SU-DHL-6 (cell line): ENCODE data around the gene HOXB3.

ENCODE experiments used
- H2AFZ ChIP-seq: fragments of 200-600 bp; sonication (generic); 2 replicates; pipeline ENCODE4 v1.6.1; 2014; ENCODE audit warnings: low read depth, mild to moderate bottlenecking, moderate library complexity, mixed read lengths, antibody characterized with exemption, low read length; ENCODE audit not compliant: severe bottlenecking
- H3F3A ChIP-seq: fragments of 200-600 bp; shearing (Covaris generic); 2 replicates; pipeline ENCODE4 v1.6.0; 2016; ENCODE audit warnings: antibody characterized with exemption, mild to moderate bottlenecking; ENCODE audit not compliant: insufficient read depth
- H3K27ac ChIP-seq: fragments of 200-600 bp; sonication (generic); 2 replicates; pipeline ENCODE4 v1.5.1; 2016; ENCODE audit warnings: low read depth, mild to moderate bottlenecking, low read length, moderate library complexity, mixed read lengths
- H3K27me3 ChIP-seq: fragments of 200-600 bp; sonication (generic), shearing (Covaris generic); 2 replicates; pipeline ENCODE4 v1.6.0; 2014; ENCODE audit warnings: mild to moderate bottlenecking, low read length
- H3K36me3 ChIP-seq: fragments of 200-600 bp; sonication (generic); 2 replicates; pipeline ENCODE4 v1.6.1; 2014; ENCODE audit warnings: mild to moderate bottlenecking, low read length, mixed read lengths
- H3K4me2 ChIP-seq: fragments of 300-600, 200-600 bp; shearing (Covaris generic), sonication (generic); 2 replicates; pipeline ENCODE4 v1.6.0; 2014; ENCODE audit warnings: low read length, low read depth, mild to moderate bottlenecking; ENCODE audit not compliant: poor library complexity, severe bottlenecking
- H3K4me3 ChIP-seq: fragments of 200-600 bp; sonication (generic); 2 replicates; pipeline ENCODE4 v1.5.1; 2014; ENCODE audit warnings: antibody characterized with exemption, low read length, mild to moderate bottlenecking, mixed read lengths; ENCODE audit not compliant: insufficient read depth, poor library complexity, severe bottlenecking
- H3K79me2 ChIP-seq: fragments of 200-600 bp; sonication (generic); 2 replicates; pipeline ENCODE4 v1.6.1; 2014; ENCODE audit warnings: mild to moderate bottlenecking, low read length, moderate library complexity; ENCODE audit not compliant: insufficient read depth
- H3K9ac ChIP-seq: fragments of 200-600 bp; sonication (generic); 2 replicates; pipeline ENCODE4 v1.7.0; 2014; ENCODE audit warnings: mild to moderate bottlenecking, low read length
- H3K9me2 ChIP-seq: fragments of 200-600 bp; sonication (generic); replicated peaks from 2 replicates; pipeline ENCODE4 v1.6.1; 2014; ENCODE audit warnings: low read length; ENCODE audit not compliant: insufficient read depth
- H3K9me3 ChIP-seq: fragments of 200-600 bp; sonication (generic); 2 replicates; pipeline ENCODE4 v1.6.1; 2014; ENCODE audit warnings: low read length, mixed read lengths; ENCODE audit not compliant: insufficient read depth
- H4K20me1 ChIP-seq: fragments of 200-600 bp; sonication (generic); 2 replicates; pipeline ENCODE4 v1.6.1; 2014; ENCODE audit warnings: low read depth, mild to moderate bottlenecking, antibody characterized with exemption, low read length, moderate library complexity, mixed read lengths
- EZH2phosphoT487 ChIP-seq: fragments of 200-600 bp; sonication (generic), shearing (Covaris generic); conservative IDR thresholded peaks from 2 replicates; pipeline ENCODE4 v1.6.1; 2018; ENCODE audit warnings: mild to moderate bottlenecking, antibody characterized with exemption, low read length, moderate library complexity, mixed read lengths
- TF ChIP-seq, protein P1 (sequence below): fragments of 200-600 bp; sonication (generic); IDR thresholded peaks from one replicate; pipeline ENCODE4 v1.5.1; 2017; ENCODE audit warnings: antibody characterized with exemption, mild to moderate bottlenecking, low read length, moderate library complexity; ENCODE audit not compliant: insufficient read depth, poor library complexity, severe bottlenecking

HOXB3 gene

DNA sequence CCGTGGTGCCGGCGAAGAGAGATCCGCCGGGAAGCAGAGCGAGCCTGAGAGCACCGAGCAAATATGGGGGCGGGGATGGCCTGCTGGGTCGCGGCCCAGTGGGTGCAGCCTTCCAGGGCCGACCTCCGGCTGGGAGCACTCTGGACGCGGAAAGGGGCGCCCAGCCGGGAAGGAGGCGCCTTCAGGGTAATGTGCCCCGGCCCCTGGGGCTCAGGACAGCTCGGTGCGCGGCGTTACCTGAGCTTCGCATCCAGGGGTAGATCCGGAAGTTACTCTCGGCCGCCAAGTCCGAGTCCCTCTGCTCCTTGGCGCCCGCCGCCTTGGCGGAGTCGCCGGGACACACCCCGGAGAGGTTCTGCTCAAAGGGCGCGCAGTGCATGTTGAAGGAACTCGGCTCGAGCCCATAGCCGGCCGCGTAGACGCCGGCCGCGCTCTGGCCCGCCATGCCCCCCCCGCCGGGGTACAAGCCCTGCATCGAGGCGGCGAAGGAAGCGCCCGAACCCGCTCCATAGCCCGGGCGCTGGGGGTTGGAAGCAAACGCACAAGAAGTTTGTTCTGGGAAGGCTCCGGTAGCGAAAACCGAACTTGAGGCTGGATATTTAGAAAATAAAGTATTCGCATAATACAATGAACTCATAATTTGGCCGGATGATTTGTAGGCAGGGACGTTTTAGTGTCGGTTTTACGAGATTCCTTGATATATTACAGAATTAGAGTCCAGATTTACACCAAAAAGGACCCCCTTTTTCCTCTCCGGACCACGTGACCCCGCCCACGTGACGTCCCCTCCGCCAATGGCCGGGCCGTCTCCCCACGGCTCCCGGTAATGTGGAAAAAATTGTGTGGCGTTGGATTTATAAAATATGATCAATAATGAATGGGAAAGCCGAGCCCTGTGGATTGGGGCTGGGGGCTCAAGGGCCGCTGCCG is 20.5 kb upstream of the HOXB3 start, which contains the start of gene HOXB7:
HOXB7 (minus strand) TSS at position 736 of the 930 bp plus-strand sequence; CDS start at position 637, 99 bp downstream.
- H3K4me3 ChIP-seq: peak within 1 kb of the TSS; percentile 68
- H3K79me2 ChIP-seq: no peaks in the 10 kb centered on the region
- H3K27ac ChIP-seq: no peak within 1 kb of the TSS
- TF ChIP-seq, protein P1, sequence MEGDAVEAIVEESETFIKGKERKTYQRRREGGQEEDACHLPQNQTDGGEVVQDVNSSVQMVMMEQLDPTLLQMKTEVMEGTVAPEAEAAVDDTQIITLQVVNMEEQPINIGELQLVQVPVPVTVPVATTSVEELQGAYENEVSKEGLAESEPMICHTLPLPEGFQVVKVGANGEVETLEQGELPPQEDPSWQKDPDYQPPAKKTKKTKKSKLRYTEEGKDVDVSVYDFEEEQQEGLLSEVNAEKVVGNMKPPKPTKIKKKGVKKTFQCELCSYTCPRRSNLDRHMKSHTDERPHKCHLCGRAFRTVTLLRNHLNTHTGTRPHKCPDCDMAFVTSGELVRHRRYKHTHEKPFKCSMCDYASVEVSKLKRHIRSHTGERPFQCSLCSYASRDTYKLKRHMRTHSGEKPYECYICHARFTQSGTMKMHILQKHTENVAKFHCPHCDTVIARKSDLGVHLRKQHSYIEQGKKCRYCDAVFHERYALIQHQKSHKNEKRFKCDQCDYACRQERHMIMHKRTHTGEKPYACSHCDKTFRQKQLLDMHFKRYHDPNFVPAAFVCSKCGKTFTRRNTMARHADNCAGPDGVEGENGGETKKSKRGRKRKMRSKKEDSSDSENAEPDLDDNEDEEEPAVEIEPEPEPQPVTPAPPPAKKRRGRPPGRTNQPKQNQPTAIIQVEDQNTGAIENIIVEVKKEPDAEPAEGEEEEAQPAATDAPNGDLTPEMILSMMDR: no peak
- TF ChIP-seq EZH2phosphoT487: no peak
- H2AFZ ChIP-seq: peak within 1 kb of the TSS; percentile 97
- no peaks in the 10 kb centered on the region for H4K20me1 ChIP-seq
- no peaks in the 10 kb centered on the region for H3K9me2 ChIP-seq
- H3K9ac ChIP-seq: peak within 1 kb of the TSS; percentile 73
- H3K27me3 ChIP-seq: no peaks in the 10 kb centered on the region
- H3F3A ChIP-seq: no peaks in the 10 kb centered on the region
- H3K36me3 ChIP-seq: no peaks in the 10 kb centered on the region
- peak within 1 kb of the TSS; percentile 84 for H3K4me2 ChIP-seq
- no peaks in the 10 kb centered on the region for H3K9me3 ChIP-seq

DNA sequence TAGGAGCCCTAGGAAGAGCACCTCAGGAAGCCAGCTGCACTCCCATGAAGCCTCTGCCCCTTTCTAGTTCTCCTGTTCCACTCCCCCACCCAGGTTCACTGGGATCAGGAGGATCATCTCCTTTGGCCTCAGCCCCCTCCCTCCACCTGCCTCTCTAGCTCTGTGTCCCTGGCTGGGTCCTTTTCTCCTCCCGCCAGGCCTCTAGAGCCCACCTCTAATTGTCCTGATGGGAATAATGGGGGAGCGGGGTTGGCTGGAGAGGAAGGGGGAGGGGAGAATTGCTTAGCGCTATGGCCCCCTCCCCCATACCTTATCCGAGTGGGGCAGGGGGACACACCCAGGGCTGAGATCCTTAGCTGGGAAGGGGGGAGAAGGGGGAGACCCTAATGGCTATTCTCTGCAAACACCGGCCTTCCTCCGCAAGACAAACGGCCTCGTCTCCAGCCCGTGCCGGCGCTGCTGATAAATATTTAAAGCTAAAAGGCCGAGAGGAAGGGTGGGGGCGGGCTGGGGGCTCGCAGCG is 19.8 kb upstream of the HOXB3 start:
- Histone ChIP-seq H3K36me3 (no peaks in the 10 kb centered on the region), H2AFZ (peak overlapping the region; percentile 97), H3K9me3 (no peaks in the 10 kb centered on the region), H3K9ac (peak overlapping the region; percentile 73), H3F3A (no peaks in the 10 kb centered on the region), H3K27ac (no peak overlapping the region), H3K79me2 (no peaks in the 10 kb centered on the region), H4K20me1 (no peaks in the 10 kb centered on the region), H3K9me2 (no peaks in the 10 kb centered on the region), H3K4me2 (peak overlapping the region; percentile 84), H3K4me3 (peak overlapping the region; percentile 68), H3K27me3 (no peaks in the 10 kb centered on the region)
- no peak for TF ChIP-seq EZH2phosphoT487
- TF ChIP-seq, protein P1: no peak

DNA sequence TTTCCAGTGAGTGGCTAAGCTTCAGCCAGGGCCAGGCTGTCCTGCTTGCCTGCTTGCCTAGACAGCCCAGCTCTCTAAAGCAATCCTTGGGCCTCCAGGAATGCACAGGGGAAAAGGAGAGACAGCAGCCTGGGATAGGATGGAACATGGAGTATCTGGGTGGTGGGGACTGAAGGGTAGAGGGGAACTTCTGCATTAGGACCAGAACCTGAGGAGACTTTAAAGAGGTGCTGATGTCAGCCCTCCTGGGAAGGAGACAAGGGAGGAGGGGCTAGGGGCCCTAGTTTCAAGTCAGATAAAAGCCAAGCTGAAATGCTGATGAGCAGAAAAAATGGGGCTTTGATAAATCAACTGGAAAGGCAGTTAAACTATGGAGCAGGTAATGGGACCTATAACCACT is 19.0 kb upstream of the HOXB3 start:
- no peaks in the 10 kb centered on the region for H3K9me3 ChIP-seq
- H3K79me2 ChIP-seq: no peaks in the 10 kb centered on the region
- no peak overlapping the region for H3K4me2 ChIP-seq
- H3K27ac ChIP-seq: no peak overlapping the region
- H3K36me3 ChIP-seq: no peaks in the 10 kb centered on the region
- H3K27me3 ChIP-seq: no peaks in the 10 kb centered on the region
- H3K9ac ChIP-seq: no peak overlapping the region
- no peak for TF ChIP-seq EZH2phosphoT487
- H4K20me1 ChIP-seq: no peaks in the 10 kb centered on the region
- H2AFZ ChIP-seq: no peak overlapping the region
- no peak overlapping the region for H3K4me3 ChIP-seq
- H3F3A ChIP-seq: no peaks in the 10 kb centered on the region
- H3K9me2 ChIP-seq: no peaks in the 10 kb centered on the region

- H3K4me2 ChIP-seq: no peak overlapping the region
- H3K9ac ChIP-seq: no peak overlapping the region
- H3K27ac ChIP-seq: no peak overlapping the region
- no peaks in the 10 kb centered on the region for H3K36me3 ChIP-seq
- no peaks in the 10 kb centered on the region for H3K9me2 ChIP-seq
- H3K4me3 ChIP-seq: no peak overlapping the region
- no peaks in the 10 kb centered on the region for H3K79me2 ChIP-seq
- TF ChIP-seq, protein P1: no peak
- TF ChIP-seq EZH2phosphoT487: no peak
- H3K27me3 ChIP-seq: no peaks in the 10 kb centered on the region
- no peak overlapping the region for H2AFZ ChIP-seq
- H3F3A ChIP-seq: no peaks in the 10 kb centered on the region
- H3K9me3 ChIP-seq: no peaks in the 10 kb centered on the region
- H4K20me1 ChIP-seq: no peaks in the 10 kb centered on the region
These were observed 18.4 kb upstream of the HOXB3 start for GRCh38 chr17:48608494-48608834.
